PC-3 (cell line): Measurements from ENCODE around the gene CANT1.

Source experiments
- EZH2 ChIP-seq: fragments of 300-600 bp; sonication (generic); IDR thresholded peaks from one replicate; pipeline ENCODE4 v1.6.1; 2017; ENCODE audit warnings: antibody characterized with exemption, mild to moderate bottlenecking, low read length; ENCODE audit not compliant: unreplicated experiment
- EZH2phosphoT487 ChIP-seq: fragments of 300-600 bp; sonication (generic); IDR thresholded peaks from 2 replicates; pipeline ENCODE4 v1.6.1; 2018; ENCODE audit warnings: mild to moderate bottlenecking, antibody characterized with exemption, low read length, borderline replicate concordance
- TF ChIP-seq, protein P1 (sequence below): fragments of 300-600 bp; sonication (generic); conservative IDR thresholded peaks from 2 replicates; pipeline ENCODE4 v1.5.1; 2017; ENCODE audit warnings: antibody characterized with exemption, low read depth, mild to moderate bottlenecking, low read length

DNA sequence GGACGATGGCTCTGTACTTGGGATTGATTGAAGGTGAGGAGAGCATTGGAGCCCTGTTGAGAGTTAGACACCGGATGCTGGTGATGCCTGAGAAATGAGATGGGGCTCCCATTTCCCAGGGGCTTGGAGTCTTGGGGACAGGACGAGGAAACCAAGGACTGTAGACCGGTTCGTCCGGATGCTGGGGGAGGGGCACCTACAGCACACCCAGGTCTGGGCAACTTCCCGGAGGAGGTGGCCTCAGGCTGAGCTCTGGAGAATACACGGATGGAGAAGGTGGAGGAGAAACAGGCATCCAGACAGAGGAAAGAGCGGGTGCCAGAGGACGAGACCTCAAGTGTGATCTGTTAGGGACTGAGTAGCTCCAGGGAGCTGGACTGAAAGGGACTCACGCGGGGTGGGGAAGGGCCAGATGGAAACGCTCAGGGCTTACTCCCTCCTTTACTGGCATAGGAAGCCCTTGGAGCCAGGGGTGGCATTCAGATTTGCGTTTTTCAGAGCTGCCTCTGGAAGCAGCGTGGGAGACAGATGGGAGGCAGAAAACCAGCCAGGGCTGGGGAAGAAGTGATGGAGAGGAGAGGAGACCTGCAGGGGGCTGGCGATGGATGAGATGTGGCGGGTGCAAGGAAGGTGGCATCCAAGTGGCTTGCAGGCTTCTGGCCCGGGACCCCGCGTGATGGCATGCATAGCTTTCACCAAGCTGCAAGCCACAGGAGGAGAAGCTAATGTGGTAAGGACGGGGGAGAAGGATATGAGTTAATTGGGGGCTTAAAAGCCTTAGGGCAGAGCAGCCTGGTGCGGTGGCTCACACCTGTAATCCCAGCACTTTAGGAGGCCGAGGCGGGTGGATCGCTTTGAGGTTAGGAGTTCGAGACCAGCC is 22.7 kb upstream of the CANT1 start:
- TF ChIP-seq EZH2 (no peak), EZH2phosphoT487 (no peak)
- TF ChIP-seq, protein P1, sequence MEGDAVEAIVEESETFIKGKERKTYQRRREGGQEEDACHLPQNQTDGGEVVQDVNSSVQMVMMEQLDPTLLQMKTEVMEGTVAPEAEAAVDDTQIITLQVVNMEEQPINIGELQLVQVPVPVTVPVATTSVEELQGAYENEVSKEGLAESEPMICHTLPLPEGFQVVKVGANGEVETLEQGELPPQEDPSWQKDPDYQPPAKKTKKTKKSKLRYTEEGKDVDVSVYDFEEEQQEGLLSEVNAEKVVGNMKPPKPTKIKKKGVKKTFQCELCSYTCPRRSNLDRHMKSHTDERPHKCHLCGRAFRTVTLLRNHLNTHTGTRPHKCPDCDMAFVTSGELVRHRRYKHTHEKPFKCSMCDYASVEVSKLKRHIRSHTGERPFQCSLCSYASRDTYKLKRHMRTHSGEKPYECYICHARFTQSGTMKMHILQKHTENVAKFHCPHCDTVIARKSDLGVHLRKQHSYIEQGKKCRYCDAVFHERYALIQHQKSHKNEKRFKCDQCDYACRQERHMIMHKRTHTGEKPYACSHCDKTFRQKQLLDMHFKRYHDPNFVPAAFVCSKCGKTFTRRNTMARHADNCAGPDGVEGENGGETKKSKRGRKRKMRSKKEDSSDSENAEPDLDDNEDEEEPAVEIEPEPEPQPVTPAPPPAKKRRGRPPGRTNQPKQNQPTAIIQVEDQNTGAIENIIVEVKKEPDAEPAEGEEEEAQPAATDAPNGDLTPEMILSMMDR: no peak
